Left lobe of liver (tissue), 2 donors: ENCODE data around the gene MAF. TPM values are rescaled to one million over a fixed set of nuclear protein-coding genes. Genes with fewer than 3 reads are reported as not detected.
A peak's percentile ranks its signal among the peaks of the same experiment; 100 is the strongest.

Experiments
- ATAC-seq: fragments of 200-7000 bp; cut with Tn5 transposase; one replicate; pipeline ENCODE4 v1.9.1; 2020; ENCODE audit warnings: mild to moderate bottlenecking, moderate library complexity
- DNase-seq: peaks from one replicate; pipeline ENCODE4 v3.0.0-alpha.2; 2020; ENCODE audit warnings: low spot score
- total RNA-seq: library from RNA; stranded (reverse); gene quantifications from one replicate; pipeline ENCODE4 v1.2.1, GENCODE V29; 2021
- donor health status: DM: no; HTN: no; CAD: no; lungs with moderate emphysema.
- donor health status: DM: no; HTN: yes; CAD: no.

The MAF gene
- total RNA-seq, 1 donor from 2014 or later: 44.0 TPM

DNA sequence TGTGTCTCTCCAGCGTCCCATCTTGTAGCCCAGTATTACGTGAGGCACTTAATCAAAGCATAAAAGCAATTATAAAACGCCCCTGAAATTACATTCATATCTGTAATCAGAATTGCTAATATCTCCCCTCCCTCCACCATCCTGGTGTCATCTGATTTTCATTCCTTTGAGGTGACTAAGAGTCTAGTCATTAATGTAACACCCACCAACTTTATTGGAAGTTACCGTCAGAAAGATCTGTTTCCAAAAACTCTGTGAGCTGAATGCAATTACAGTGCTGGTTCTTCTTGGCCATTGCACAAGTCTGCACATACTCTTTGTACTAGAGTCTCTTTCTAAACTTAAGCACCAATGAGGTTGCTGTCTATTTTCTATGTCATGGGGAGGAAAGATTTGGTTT, 12.5 kb upstream of the MAF start:
- no peak for DNase-seq
- no peak for ATAC-seq

DNA sequence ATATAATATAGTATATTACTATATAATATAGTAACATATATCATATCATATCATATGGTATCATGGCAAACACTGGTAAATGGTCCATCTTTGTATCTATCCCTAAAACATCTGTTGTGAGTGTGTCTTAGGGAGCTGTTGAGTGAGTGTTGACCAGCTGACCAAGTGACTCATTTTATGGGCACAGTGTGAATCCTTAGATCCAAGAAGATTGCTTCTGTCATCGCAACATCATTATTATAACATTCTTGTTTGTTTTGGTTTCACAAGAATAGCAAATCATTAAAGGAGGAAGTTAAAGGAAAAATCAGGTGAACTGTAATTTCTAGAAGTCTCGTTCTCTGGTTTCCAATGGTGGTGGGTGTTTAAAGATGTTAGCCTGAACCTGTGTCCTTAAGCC, 11.7 kb upstream of the MAF start:
- ATAC-seq: no peak
- DNase-seq: no peak

DNA sequence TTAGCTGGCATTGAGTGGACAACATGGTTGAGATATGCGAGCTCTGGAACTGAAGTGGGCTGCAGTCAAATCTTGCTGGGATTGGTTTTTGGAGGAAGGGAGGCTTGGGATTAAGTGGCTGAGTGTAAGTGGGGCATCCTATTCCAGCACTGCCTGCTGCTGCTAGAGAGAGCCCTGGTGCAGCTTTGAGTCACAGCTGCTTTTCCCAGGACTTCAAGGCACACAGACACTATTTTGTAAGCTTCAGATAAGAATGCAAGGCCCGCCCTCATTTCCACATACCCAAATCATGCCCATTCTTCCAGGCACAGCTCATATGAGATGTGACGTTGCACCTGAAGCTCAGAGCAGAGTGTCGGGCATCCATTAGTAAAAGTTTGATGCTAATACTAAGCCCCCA, 10.2 kb upstream of the MAF start:
- no peak for ATAC-seq
- no peak for DNase-seq

DNA sequence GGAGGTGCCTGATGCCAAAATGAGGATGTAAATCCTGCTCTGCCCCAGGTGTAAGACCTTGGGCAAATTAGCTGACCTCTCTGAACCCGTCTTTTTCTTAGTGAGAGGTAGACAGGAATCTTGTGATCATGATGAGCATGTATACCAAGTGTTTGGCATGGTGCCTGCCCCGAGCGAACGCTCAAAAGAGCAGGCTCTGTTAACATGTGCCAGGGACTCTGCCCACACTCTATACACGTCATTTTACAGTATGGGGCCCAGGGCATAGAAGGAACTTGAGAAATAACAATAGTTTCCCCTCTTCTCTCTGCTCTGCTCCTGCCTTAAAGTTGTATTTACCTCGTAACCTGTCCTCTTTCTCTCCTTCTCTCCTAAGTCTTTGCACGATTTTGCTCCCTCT, 9.3 kb upstream of the MAF start:
- ATAC-seq (no peak), DNase-seq (no peak)

DNA sequence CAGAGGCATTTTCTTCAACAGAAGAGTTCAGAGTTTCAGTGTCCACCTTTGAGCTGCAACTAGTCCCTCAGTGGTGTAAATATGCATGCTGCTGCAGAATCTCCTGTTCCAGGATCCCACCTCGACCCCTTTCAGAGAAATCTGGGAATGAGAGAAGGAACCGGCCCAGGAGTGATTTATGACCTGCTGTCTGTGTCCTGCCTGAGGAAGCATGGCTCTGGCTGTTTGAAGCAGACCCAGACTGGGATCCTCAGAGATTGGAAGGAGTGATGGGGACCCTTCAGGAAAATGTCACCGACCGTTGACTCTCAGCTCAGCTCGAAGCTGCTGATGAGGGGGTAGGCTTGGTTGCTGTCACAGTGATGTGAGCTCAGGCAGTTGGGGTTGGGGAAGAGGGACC, 8.4 kb upstream of the MAF start:
- no peak for ATAC-seq
- no peak for DNase-seq

DNA sequence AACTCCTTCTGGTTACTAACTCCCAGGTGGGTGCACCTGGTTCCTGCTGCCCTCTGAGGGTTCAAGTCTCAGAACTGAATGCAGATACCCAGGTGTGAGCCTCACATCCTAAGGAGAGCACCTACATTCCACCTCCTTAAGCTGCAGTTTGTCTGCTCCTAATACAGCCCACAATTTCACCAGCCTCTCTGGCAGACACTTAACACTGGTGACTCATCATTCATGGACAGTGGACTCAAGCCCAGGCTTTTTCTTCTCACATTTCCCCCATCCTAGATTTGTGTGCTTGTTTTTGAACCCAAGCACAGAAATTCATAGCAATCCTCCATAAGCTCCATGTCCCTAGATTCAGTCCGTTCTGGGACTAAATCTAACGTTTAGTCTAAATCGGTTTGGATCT, 7.0 kb upstream of the MAF start:
- DNase-seq (no peak), ATAC-seq (peak; percentile 52)

DNA sequence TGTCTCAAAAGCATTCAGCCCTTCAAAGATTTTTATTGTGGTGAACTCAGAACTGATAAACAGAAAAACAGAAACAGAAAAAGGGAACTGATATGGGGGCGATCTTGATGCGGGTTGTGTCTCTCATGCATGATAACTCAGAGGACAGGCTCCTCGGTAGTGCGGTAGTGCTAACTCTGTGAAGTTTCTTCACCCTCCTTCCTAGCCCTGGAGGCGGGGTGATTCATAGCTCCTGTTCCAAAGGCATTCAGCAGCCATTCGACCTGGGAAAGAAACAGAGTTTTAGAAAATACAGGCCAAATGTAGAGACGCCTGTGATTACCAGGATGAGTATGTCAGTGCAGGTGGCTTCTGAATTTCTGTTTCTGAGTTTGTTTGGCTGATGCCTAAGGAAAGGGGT, 5.5 kb upstream of the MAF start:
- no peak for ATAC-seq
- no peak for DNase-seq

DNA sequence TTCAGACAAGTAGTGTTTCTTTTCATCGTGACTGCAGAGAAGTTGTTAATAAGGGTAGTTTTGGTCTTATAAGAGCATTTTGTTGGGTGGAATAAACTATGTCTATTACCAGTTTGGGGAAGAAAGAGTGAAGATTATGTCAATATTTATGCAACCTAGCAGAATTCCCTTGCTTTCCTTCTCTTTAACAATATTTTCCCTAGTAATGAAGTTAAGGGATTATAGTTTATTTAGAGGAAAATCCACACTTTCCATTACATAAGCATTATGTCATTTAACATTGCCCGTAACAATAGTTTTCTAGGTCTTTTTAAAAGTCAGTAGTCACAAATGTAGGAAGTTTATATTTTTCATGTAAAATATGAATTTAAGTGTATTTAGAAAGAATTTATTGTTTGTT, 2.5 kb upstream of the MAF start:
- no peak for DNase-seq
- no peak for ATAC-seq

DNA sequence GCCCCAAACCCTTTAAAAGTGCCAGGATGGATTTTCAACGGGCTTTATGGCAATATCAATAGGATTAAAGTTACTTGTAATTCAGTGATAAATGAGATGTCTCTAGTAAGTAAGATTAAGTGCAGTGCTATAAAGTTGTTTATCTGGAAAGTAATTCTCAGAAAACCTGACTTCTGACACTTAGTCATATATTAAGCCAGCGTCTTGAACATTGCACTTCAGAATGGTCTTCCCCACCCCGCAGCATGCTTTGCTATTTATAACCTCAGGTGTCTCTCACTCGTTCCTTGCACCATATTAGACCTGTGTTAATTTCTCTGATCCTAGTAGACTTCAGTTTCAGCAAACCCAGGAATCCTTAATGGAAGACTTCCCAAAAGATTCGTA, 2.1 kb upstream of the MAF start:
- DNase-seq (no peak), ATAC-seq (no peak)

DNA sequence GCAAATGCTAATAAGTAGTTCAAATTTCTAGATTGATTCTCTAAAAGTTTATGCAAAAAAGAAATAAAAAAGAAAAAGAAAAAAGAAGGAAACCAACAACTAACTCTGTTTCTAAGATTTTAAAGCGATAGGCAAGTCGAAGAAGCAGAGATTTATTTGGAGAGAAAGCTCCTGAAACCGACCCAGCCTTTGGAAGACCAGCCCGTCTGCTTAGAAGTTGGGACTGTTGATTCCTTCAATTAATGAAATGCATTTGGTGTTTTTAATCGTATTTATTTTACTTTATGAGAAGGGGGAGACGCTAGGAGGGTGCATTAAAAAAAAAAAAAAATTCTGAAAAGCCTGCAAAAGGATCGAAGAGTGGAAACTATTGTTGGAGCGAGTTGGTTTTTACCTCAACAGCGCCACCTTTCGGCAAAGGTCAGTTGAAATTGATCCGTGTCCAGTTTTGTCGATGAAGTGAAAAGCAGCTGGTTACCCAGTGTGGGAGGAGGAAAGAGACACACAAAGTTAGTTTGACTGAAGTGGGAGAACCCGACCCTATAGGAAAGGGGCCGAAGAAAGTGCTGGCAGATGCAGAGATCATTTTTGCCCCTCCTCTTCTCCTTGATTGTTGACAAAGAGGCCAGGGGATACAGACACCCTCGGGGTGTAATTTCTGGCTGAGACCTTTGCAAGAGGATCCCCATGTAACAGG, 1.5 kb upstream of the MAF start:
- DNase-seq (peak; percentile 89), ATAC-seq (peak; percentile 43)

DNA sequence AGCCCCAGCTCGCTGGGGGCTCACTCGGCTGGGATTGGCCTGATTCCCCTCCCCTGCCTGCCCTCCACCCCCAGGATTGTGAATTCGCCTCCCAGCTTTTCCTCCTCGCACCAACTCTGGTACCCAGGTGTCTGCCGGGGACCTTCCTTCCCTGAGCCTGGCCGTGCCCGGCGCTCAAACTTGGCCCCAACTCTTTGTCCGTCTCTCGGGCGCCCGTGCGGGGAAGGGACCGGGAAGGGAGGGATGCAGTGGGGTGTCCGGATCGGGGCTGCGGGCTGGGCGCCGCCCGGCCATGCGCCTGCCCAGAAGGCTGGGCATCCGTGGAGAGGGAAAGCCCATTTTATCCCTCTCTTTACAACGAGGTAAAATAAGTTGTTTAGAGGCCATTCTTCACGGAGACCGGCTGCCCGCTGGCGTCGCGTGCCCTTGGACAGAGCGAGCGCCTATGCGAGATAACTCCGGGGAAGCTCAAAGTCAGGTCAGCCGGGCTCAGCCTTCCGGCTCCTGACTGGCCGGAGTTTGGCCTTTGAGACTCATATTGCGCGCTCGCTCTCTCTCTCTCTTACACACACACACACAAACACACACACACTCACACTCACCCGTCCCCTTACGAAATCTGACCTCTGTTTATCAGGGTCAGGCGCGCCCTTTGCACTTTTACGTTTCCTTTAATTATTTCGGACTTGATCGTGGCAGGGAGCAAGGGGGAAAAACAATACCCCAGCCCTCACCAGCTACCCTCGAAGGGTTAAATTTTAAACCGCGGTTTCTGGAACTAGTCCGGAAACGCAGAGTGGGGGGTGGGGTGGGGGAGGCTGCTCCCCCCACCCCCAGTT, 774 bp upstream of the MAF start:
- ATAC-seq: peak; percentile 66
- DNase-seq: peak; percentile 91

DNA sequence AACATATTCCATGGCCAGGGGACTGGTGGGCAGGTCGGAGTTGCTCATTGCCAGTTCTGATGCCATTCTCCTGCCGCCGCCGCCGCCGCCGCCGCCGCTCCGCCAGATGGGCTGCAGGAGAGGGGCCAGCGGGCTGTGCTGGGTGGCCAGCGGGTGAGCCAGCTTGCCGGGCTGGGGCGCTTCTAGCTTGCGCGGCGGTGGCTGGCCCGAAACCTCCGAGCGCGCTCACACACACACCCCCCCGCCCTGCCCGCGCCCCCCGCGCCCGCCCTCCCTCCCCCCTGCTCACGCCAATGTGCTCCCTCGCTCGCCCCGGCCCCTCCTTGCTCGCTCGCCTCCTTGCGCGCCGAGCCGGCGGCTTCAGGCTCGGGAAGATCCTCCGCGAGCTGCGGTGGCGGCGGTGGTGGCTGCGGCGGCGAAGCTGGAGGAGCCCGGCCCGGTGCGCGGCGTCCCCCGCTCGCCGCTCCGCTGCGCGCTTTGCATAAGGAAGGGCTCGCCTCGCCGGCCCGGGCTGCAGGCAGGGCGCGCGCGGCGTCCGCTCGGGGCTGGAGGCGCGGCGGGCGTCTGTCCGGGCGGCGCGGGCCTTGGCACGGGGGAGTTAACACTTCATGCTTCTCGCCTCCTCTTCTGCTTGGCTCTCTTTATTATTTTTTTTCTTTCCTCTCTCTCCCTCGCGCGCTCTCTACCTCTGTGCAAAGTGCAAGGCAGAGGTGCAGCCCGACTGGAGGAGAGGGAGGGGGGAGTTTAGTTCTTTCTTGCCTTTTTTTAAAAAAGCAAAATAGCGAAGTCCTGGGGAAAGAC, 500 bp downstream of the MAF start:
- peak; percentile 27 for ATAC-seq

DNA sequence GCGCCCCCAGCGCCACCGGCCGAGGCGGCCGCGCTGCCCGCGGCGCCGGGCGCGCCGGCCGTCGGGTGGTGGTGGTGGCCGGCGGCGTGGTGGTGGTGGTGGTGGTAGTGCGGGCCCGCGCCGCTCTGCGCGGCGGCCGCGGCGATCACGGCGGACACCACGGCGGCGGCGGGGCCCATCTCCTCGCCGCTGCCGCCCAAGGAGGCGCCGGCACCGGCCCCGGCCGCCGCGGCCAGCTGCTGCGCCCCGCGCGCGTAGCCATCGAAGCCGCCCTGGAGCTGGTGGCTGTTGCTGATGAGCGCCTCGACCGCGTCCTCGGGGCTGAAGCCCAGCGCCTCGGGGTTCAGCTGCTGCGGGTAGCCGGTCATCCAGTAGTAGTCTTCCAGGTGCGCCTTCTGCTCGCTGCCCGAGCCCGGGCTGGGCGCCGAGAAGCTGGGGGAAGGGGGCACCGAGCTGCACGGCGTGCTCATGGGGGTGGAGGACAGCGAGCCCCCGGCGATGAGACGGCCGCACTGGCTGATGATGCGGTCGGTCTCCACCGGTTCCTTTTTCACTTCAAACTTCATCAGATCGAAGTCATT, 1.2 kb downstream of the MAF start:
- ATAC-seq: peak; percentile 0

More for the DNA sequence above, 500 bp downstream of the MAF start:
- peak; percentile 68 for DNase-seq

DNA sequence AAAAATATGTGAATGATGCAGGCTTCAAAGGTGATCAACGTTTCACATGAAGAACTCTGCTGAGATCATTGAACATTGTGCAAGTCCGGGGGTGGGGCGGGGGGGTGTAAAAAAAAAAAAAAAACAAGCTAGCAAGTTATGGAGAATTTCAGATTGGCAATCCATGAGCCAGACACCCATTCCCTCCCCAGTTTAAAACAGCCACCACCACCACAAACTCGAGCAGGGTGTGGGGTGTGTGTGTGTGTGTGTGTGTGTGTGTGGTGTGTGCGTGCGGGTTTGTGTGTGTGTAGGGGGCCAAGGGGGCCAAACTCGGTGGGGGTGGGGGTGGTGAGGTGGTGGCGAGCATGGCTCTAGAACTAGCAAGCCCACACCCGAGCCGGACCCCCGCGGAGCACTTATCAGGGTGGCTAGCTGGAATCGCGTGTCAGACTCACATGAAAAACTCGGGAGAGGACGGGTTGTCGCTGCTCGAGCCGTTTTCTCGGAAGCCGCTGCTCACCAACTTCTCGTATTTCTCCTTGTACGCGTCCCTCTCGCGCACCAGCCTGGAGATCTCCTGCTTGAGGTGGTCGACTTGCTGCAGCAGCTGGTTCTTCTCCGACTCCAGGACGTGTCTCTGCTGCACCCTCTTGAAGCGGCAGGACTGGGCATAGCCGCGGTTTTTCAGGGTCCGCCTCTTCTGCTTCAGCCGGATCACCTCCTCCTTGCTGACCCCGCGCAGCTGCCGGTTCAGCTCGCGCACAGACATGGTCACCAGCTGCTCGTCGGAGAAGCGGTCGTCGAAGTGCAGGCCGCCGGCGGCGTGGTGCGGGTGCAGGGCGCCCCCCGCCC, 2.0 kb downstream of the MAF start:
- ATAC-seq: peak; percentile 7
- peak; percentile 67 for DNase-seq

More for the DNA sequence above, 1.2 kb downstream of the MAF start:
- DNase-seq: peak; percentile 49

DNA sequence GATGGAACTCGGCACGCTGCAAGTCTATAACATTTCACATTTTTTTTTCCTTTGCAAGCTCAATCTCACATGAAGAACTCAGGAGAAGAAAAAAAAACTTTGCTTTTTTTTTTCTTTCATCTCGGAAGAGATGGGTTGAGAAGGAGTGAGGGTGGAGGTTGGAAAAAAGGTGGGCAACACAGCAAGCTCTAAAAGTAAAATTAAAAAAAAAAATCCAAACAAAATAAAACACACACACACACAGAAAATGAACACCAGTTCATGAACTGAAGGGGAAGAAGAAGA, 2.5 kb downstream of the MAF start:
- DNase-seq (no peak), ATAC-seq (no peak)

DNA sequence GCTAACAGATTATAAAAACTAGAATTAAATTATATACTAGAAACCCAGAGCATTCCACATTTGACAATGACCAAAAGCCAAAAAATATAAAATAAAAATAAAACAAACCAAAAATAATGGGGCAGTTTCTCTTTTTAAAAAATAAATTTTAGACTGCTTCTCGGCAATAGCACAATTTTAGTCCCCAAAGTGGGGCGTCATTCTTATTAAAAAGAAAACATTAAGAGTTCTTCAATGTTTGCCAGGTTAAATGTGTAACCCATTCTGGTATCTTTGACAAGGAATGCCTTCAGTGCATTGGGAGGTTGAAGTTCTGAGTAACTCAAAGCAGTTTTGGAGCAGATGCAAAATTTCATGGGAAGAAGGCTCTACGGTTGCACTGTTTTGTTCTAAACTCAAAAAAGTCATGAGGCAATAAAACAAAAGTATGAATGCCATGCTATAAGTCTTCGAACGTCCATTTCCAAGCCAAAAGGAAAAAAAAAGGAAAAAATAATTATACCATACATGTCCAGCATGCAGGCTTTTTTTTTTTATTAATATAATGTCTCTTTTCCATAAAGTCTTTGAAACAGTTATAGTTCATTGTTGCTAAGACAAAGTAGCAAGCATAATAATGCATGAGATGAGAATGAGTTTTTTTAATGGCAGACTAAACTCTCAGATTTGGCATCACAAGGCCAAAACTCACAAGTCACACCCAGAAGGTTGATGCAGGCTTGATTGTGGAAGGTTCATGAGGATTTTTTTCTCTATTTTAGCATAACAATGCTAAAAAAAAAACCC, 3.1 kb downstream of the MAF start:
- no peak for DNase-seq
- no peak for ATAC-seq

DNA sequence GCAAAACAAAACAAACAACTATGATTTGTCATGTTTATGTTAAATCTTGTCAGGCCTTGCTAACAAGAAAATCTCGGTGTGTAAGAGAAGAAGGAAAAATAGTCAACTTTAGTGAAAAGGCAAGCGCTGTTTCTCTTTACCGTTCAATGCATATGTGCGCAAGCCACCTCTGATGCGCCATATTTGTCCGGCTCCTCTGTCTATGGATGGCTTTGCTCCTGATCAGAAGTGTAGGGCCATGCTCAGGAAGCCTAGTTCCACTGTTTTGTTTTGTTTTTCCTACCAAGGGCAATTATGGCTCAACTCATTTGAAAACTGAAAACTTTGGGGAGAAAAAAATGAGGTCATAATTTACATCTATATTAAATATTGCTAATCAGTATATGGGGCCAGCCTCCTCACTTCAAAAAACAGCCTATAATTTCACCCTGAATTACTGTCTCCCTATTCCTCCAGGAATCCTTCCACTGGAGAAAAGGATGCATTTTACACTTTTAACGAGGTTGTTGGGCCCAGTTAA, 4.5 kb downstream of the MAF start:
- ATAC-seq (no peak), DNase-seq (no peak)

DNA sequence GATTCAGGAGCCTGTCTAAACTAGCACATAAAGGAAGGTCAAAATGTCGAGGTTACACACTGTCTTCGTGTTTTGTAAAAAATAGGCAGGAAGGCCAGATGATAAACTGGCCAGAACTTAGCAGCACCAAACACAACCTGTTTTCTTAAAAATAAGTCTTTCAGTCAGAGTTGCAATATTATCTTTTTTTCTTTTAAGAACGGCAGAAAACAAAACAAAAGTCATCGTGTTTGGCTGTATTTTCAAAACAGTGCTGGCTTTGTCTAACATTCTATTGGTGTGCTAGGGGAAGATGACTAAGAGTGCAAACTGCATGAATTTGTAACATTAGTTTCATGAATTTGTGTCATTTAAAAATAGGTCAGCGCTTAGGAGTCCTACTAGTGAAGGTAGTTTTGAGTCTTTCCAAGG, 5.3 kb downstream of the MAF start:
- ATAC-seq: no peak
- no peak for DNase-seq

DNA sequence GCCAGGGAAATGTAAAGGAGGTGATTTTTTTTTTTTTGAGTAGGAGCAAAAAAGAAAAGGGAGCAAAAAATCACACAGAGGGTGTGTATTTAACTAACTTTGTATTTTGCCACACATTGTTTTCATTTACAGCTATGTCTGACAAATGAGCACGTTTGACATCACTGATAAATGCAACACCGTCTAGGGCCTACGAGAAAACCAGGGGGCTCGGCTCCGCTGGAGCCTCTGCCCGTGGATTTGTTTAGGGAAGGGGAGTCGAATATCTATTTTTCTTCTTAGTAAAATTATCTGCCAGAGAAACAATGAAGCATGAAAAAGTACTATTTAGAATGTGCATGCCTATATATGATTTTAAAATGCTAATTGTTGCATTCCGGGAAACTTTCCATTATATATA, 6.8 kb downstream of the MAF start:
- ATAC-seq (no peak), DNase-seq (no peak)
